H1 (cell line): ENCODE measurements around the gene PPP1R1B. TPM values are rescaled to one million over a fixed set of nuclear protein-coding genes. Genes with fewer than 3 reads are reported as not detected.

Source experiments
- ATF3 ChIP-seq: IDR thresholded peaks from 2 replicates; pipeline ENCODE4 v1.6.1; 2011; ENCODE audit warnings: low read depth, mild to moderate bottlenecking, low read length; ENCODE audit not compliant: insufficient read depth
- RFX5 ChIP-seq: IDR thresholded peaks from 2 replicates; pipeline ENCODE4 v1.6.1; 2011; ENCODE audit warnings: low read depth, low read length, improper control_type of control experiment, borderline replicate concordance
- polyA plus RNA-seq, 7 experiments: library from polyadenylated mRNA; depleted of rRNA in 3 of 7; stranded (reverse) in 5 of 7; unstranded in 2 of 7; fragments of >200 nt in 5 of 7; fragments of 200-250 nt in 2 of 7; gene quantifications; 1 replicate in 5 of 7; 2 replicates in 1 of 7; 4 replicates in 1 of 7; pipeline versions ENCODE4 v1.2.1 to v1.2.3, GENCODE V29; 2011 to 2013; ENCODE audit warnings: missing spikeins in 2 of 7, mixed read lengths in 2 of 7
- total RNA-seq: library from RNA; stranded (reverse); fragmentation: NEBNext Ultra II Directional; extraction: Animal tissue kit (Norgen Biotek cat#: 25700); gene quantifications from 2 replicates; pipeline ENCODE4 v1.2.1, GENCODE V29; 2021

Gene PPP1R1B
- total and polyA plus RNA-seq, 2 of the 8 experiments (the other 6 are each of a cell fraction or from before 2014, with no cell fraction given), result 10.7 to 22.3 TPM

GRCh38 chr17:39640591-39641031 is 13.9 kb downstream of the PPP1R1B start (continued):
- TF ChIP-seq RFX5, result no peak
- TF ChIP-seq ATF3, result no peak
